ENCODE data around the gene SCN1B. TPM values are rescaled to one million over a fixed set of nuclear protein-coding genes. Genes with fewer than 3 reads are reported as not detected.
A peak's percentile ranks its signal among the peaks of the same experiment; 100 is the strongest.

Gene SCN1B
- total and polyA plus RNA-seq, 10 of the 15 experiments (the other 5 are each of a cell fraction or from before 2014, with no cell fraction given) = 0.04 to 0.54 (median 0.11) TPM; not detected in 3

- TF ChIP-seq NR2C2 (IDR thresholded peaks at IDR 0.05; ENCODE audit: borderline replicate concordance, control insufficient read depth, insufficient read length, low read depth) = no peak
Observed at GRCh38 chr19:35086455-35086854, 56.2 kb downstream of the SCN1B start (continued).

GRCh38 chr19:35087393-35087792, 57.1 kb downstream of the SCN1B start:
- no peak for DNase-seq (ENCODE audit: low read depth, low spot score)
- H3K27me3 ChIP-seq (replicated peaks in 1 of 2; ENCODE audit: control insufficient read depth in 2 of 2, insufficient read depth in 2 of 2, low read length in 1 of 2) = no peaks in the 10 kb centered on the region; a peak in 1 of 4 replicates
- no TSS peak for BruUV-seq (replicated peaks)
- H3K27ac ChIP-seq (ENCODE audit: control insufficient read depth, insufficient read depth) = no peak overlapping the region
- CTCF ChIA-PET = interaction anchor here (0.7 to 4.4 kb wide), 7 partner anchors 18 to 100 kb away, joined by 3 to 66 read pairs (median 4); no protein-coding TSS in a partner anchor
- no peaks in the 10 kb centered on the region for H4K20me1 ChIP-seq (ENCODE audit: control insufficient read depth, insufficient read depth)
- intact Hi-C loops (cut with micrococcal nuclease; ENCODE audit: unreplicated experiment) = no loop called here
- no peak overlapping the region for H2AFZ ChIP-seq (ENCODE audit: control insufficient read depth, low read depth, low read length)
- no peaks in the 10 kb centered on the region for H3K36me3 ChIP-seq (ENCODE audit: control insufficient read depth in 2 of 2, insufficient read depth in 2 of 2, low read length in 1 of 2)
- H3K4me1 ChIP-seq (ENCODE audit: control insufficient read depth, insufficient read depth, low read length) = peaks cover 21% of the 10 kb centered on the region
- FAIRE-seq = no peak
- no peaks in the 10 kb centered on the region for H3K79me2 ChIP-seq (ENCODE audit: control insufficient read depth, insufficient read depth, low read length)
- H3K4me3 ChIP-seq = no peak overlapping the region
- no peak for ATAC-seq
- no peak overlapping the region for H3K9ac ChIP-seq (ENCODE audit: control insufficient read depth, insufficient read depth, low read length)
- TF ChIP-seq USF1 (IDR thresholded peaks at IDR 0.05; ENCODE audit: borderline replicate concordance, extremely low read length, insufficient read depth, low read depth, low read length) (peak; percentile 66), RAD51 (IDR thresholded peaks at IDR 0.05) (peak; percentile 73), EED (IDR thresholded peaks at IDR 0.05; ENCODE audit: low read depth) (no peak)
- SMC1A ChIA-PET (ENCODE audit: uncharacterized antibody, unreplicated experiment) = interaction anchor here (1.5 to 3.3 kb wide), 3 partner anchors 17 to 115 kb away, joined by 3 to 31 read pairs (median 17); no protein-coding TSS in a partner anchor
- no peaks in the 10 kb centered on the region for H3K9me3 ChIP-seq (replicated peaks; ENCODE audit: control insufficient read depth, insufficient read depth, low read length)
- POLR2A ChIA-PET = interaction anchor here (0.5 kb wide), 1 partner anchor 960 kb away, joined by 3 read pairs; no protein-coding TSS in a partner anchor
- in situ Hi-C loops (cut with MboI) = no loop called here
- no peak overlapping the region for H3K4me2 ChIP-seq (ENCODE audit: control insufficient read depth, insufficient read depth)
- RAD21 ChIA-PET (ENCODE audit: unreplicated experiment) = interaction anchor here (2.5 kb wide), 1 partner anchor 20 kb away, joined by 26 read pairs; no protein-coding TSS in a partner anchor
